BLaER1 treated with 17β-estradiol and CSF1 and Interleukin-3, amounts not matched to agents 10 nM and 100 nM (cell line): ENCODE results near the gene DUSP11.
"Not testable (repeated sequence)": the region's sequence is repeated elsewhere in the genome, so short reads cannot be mapped to it uniquely, and the experiment has no call there.

Source experiments
- H3K27ac ChIP-seq, 11 experiments: shearing (Covaris generic); formaldehyde crosslinking; 2 replicates each; pipeline ENCODE4 v1.8.1; 2022
- H3K27me3 ChIP-seq, 11 experiments: shearing (Covaris generic); formaldehyde crosslinking; 2 replicates each; pipeline ENCODE4 v1.8.1; 2022
- H3K36me3 ChIP-seq, 11 experiments: shearing (Covaris generic); formaldehyde crosslinking; 2 replicates each; pipeline ENCODE4 v1.8.1; 2022
- H3K4me1 ChIP-seq, 10 experiments: shearing (Covaris generic); formaldehyde crosslinking; 2 replicates each; pipeline ENCODE4 v1.8.1; 2022
- H3K4me2 ChIP-seq, 11 experiments: shearing (Covaris generic); formaldehyde crosslinking; 2 replicates each; pipeline ENCODE4 v1.8.1; 2022
- H3K4me3 ChIP-seq, 10 experiments: shearing (Covaris generic); formaldehyde crosslinking; 2 replicates each; pipeline ENCODE4 v1.8.1; 2022
- H3K9ac ChIP-seq, 11 experiments: shearing (Covaris generic); formaldehyde crosslinking; 2 replicates each; pipeline ENCODE4 v1.8.1; 2022
- H3K9me3 ChIP-seq, 11 experiments: shearing (Covaris generic); formaldehyde crosslinking; replicated peaks in 1 of 11; 2 replicates each; pipeline ENCODE4 v1.8.1; 2022
- H4K20me1 ChIP-seq, 11 experiments: shearing (Covaris generic); formaldehyde crosslinking; 2 replicates each; pipeline ENCODE4 v1.8.1; 2022
- Cebpa-rat ChIP-seq, 11 experiments: shearing (Covaris generic); IDR thresholded peaks; 2 replicates each; pipeline ENCODE4 v1.8.1; 2022

Gene DUSP11

GRCh38 chr2:73822991-73823390 lies 43.1 kb upstream of the DUSP11 start:
- Histone ChIP-seq H3K9me3 (no peaks in the 10 kb centered on the region), H3K27me3 (no peaks in the 10 kb centered on the region), H3K9ac (no peak overlapping the region; a peak in 1 of 22 replicates), H3K4me1 (peaks cover 7 to 16% (median 8%) of the 10 kb centered on the region in 10 experiments), H3K36me3 (no peaks in the 10 kb centered on the region), H3K27ac (no peak overlapping the region), H3K4me3 (no peak overlapping the region), H3K4me2 (no peak overlapping the region), H4K20me1 (no peaks in the 10 kb centered on the region)
- no peak for TF ChIP-seq Cebpa-rat (IDR thresholded peaks at IDR 0.05)

GRCh38 chr2:73822276-73822675 lies 42.4 kb upstream of the DUSP11 start:
- Histone ChIP-seq H3K27me3 (no peaks in the 10 kb centered on the region), H3K9me3 (no peaks in the 10 kb centered on the region), H3K4me3 (no peak overlapping the region), H3K36me3 (no peaks in the 10 kb centered on the region), H3K9ac (no peak overlapping the region; a peak in 1 of 22 replicates), H3K4me1 (peaks cover 0 to 9% (median under 1%) of the 10 kb centered on the region in 10 experiments; a peak in 13 of 20 replicates), H3K27ac (no peak overlapping the region), H4K20me1 (no peaks in the 10 kb centered on the region), H3K4me2 (peak overlapping the region in 1 of 11 experiments; percentile 39; a peak in 2 of 22 replicates)
- TF ChIP-seq Cebpa-rat (IDR thresholded peaks at IDR 0.05), result no peak

- H3K9me3 ChIP-seq, result no peaks in the 10 kb centered on the region
- H3K4me3 ChIP-seq, result no peak overlapping the region
- H3K27ac ChIP-seq, result no peak overlapping the region
- no peak for TF ChIP-seq Cebpa-rat (IDR thresholded peaks at IDR 0.05)
- no peak overlapping the region for H3K9ac ChIP-seq
- H3K4me1 ChIP-seq, result peaks cover 0 to 7% (median 0%) of the 10 kb centered on the region in 10 experiments; a peak in 2 of 20 replicates
- no peak overlapping the region for H3K4me2 ChIP-seq
- no peaks in the 10 kb centered on the region for H4K20me1 ChIP-seq
- no peaks in the 10 kb centered on the region for H3K27me3 ChIP-seq
- no peaks in the 10 kb centered on the region for H3K36me3 ChIP-seq
Observed at GRCh38 chr2:73821669-73822068, 41.8 kb upstream of the DUSP11 start.

- no peak for TF ChIP-seq Cebpa-rat (IDR thresholded peaks at IDR 0.05)
- no peaks in the 10 kb centered on the region for H4K20me1 ChIP-seq
- H3K9ac ChIP-seq, result no peak overlapping the region; a peak in 1 of 22 replicates
- no peaks in the 10 kb centered on the region for H3K36me3 ChIP-seq
- H3K4me1 ChIP-seq, result peaks cover 0 to 7% (median 0%) of the 10 kb centered on the region in 10 experiments; a peak in 2 of 20 replicates
- no peak overlapping the region for H3K27ac ChIP-seq
- H3K4me2 ChIP-seq, result no peak overlapping the region
- no peak overlapping the region for H3K4me3 ChIP-seq
- H3K27me3 ChIP-seq, result no peaks in the 10 kb centered on the region
- H3K9me3 ChIP-seq, result no peaks in the 10 kb centered on the region
Observed at GRCh38 chr2:73821227-73821626, 41.3 kb upstream of the DUSP11 start.

- H3K9ac ChIP-seq, result no peak overlapping the region
- H3K36me3 ChIP-seq, result no peaks in the 10 kb centered on the region
- no peak overlapping the region for H3K27ac ChIP-seq
Observed at GRCh38 chr2:73818296-73818695, 38.4 kb upstream of the DUSP11 start.

DNA sequence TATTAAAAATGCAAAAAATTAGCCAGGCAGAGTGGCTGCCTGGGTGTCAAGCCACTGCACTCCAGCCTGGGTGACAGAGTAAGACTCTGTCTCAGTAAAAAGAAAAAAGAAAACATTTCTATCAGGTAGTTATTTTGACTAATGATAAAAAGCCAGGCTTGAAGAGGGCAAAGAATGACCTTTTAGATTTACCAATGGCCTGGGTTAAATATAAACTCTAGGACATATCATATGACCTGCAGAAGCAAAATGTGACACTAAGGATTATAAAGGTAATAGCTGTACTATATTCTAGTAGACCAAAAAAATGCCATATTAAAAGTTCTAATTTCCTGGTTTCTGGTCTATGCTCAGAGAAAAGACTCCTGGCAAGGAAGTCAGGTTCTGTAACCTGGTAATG lies 32.7 kb upstream of the DUSP11 start:
- H3K4me2 ChIP-seq, result no peak overlapping the region
- no peak overlapping the region for H3K4me3 ChIP-seq
- H4K20me1 ChIP-seq, result no peaks in the 10 kb centered on the region
- no peaks in the 10 kb centered on the region for H3K36me3 ChIP-seq
- no peak for TF ChIP-seq Cebpa-rat (IDR thresholded peaks at IDR 0.05)
- no peaks in the 10 kb centered on the region for H3K27me3 ChIP-seq
- H3K9me3 ChIP-seq, result no peaks in the 10 kb centered on the region
- H3K27ac ChIP-seq, result no peak overlapping the region
- H3K4me1 ChIP-seq, result no peaks in the 10 kb centered on the region
- no peak overlapping the region for H3K9ac ChIP-seq

More at GRCh38 chr2:73818296-73818695, 38.4 kb upstream of the DUSP11 start:
- Histone ChIP-seq H3K9me3 (no peaks in the 10 kb centered on the region), H4K20me1 (no peaks in the 10 kb centered on the region), H3K27me3 (no peaks in the 10 kb centered on the region), H3K4me1 (peaks cover 0 to 7% (median 0%) of the 10 kb centered on the region in 10 experiments; a peak in 2 of 20 replicates), H3K4me2 (no peak overlapping the region), H3K4me3 (no peak overlapping the region)
- TF ChIP-seq Cebpa-rat (IDR thresholded peaks at IDR 0.05), result no peak

DNA sequence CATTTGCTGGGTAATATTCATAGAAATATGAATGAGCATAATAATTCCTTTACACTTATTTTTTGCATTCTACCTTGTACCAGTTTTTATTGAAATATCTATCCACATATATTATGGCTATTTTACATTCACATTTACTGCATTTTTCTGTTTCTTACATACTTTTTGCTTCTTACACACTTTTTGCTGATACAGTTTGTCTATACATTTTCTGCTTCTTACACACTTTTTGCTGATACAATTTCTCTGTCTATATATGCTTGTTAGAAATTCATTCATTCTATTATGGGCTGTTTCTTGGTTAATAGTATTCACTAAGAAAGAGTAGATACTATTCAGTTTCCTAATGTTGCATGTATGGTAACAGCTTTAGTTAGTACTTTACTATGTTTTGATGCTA lies 32.0 kb upstream of the DUSP11 start:
- H3K4me3 ChIP-seq, result no peak overlapping the region
- no peaks in the 10 kb centered on the region for H4K20me1 ChIP-seq
- no peaks in the 10 kb centered on the region for H3K9me3 ChIP-seq
- TF ChIP-seq Cebpa-rat (IDR thresholded peaks at IDR 0.05), result no peak
- H3K9ac ChIP-seq, result no peak overlapping the region
- no peaks in the 10 kb centered on the region for H3K4me1 ChIP-seq
- no peak overlapping the region for H3K4me2 ChIP-seq
- H3K27ac ChIP-seq, result no peak overlapping the region
- no peaks in the 10 kb centered on the region for H3K36me3 ChIP-seq
- H3K27me3 ChIP-seq, result no peaks in the 10 kb centered on the region

DNA sequence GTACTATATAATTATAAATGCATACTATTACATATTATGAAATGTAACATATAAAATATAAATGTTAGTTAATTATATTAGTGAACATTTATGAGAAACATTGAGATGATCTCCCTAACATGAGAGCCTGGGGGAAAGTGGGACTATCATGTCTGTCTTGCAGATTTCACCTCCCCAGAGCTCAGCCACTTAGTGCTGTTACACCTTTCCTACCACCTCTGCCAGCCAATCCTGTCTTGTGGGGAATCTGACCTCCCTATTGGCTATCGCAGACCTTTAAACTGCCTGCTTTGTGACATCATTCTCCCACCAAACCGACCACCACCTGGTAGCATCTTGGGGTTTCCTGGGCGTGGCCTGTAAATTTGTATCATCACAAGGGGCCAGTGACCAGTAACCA lies 4.0 kb upstream of the DUSP11 start, which contains the start of gene C2orf78:
TSS of gene C2orf78 (plus strand) at position 301 of the 400 bp plus-strand sequence. CDS start 127 bp downstream, outside the sequence.
- H3K4me2 ChIP-seq, H3K9me3 ChIP-seq, H3K4me3 ChIP-seq, H3K27me3 ChIP-seq, H3K4me1 ChIP-seq, H3K36me3 ChIP-seq, H3K27ac ChIP-seq, H4K20me1 ChIP-seq, H3K9ac ChIP-seq: not testable (repeated sequence)

DNA sequence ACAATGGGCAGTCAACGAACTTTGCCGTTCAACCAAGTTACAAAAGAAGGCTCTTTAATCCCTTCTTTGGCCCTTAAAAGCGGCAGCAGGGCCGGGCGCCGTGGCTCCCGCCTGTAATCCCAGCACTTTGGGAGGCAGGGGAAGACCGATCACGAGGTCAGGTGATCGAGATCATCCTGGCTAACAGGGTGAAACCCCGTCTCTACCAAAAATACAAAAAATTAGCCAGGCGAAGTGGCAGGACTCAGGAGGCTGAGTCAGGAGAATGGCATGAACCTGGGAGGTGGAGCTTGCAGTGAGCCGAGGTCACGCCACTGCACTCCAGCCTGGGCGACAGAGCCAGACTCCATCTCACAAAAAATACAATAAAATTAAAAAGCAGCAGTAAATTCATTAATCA lies 3.5 kb upstream of the DUSP11 start:
- not testable (repeated sequence) for H3K27me3 ChIP-seq, H3K9ac ChIP-seq, H3K27ac ChIP-seq, H4K20me1 ChIP-seq, H3K9me3 ChIP-seq, H3K36me3 ChIP-seq, H3K4me3 ChIP-seq, H3K4me2 ChIP-seq
- peaks cover 5 to 13% (median 7%) of the 10 kb centered on the region in 10 experiments for H3K4me1 ChIP-seq

- Histone ChIP-seq H4K20me1 (peaks cover 0 to 21% (median 0%) of the 10 kb centered on the region in 11 experiments; a peak in 9 of 22 replicates), H3K4me1 (peaks cover 11 to 27% (median 18%) of the 10 kb centered on the region in 10 experiments), H3K4me2 (peak overlapping the region; percentile 23 to 93 (median 79); a peak in 16 of 22 replicates), H3K9me3 (no peaks in the 10 kb centered on the region), H3K27me3 (no peaks in the 10 kb centered on the region), H3K4me3 (peak overlapping the region; percentile 73 to 91 (median 84)), H3K27ac (peak overlapping the region in 6 of 11 experiments; percentile 77 to 93 (median 87); a peak in 7 of 22 replicates), H3K36me3 (peaks cover 23 to 32% (median 25%) of the 10 kb centered on the region in 11 experiments), H3K9ac (peak overlapping the region; percentile 82 to 94 (median 91); a peak in 17 of 22 replicates)
- no peak for TF ChIP-seq Cebpa-rat (IDR thresholded peaks at IDR 0.05)
Observed at GRCh38 chr2:73780237-73780582, 307 bp upstream of the DUSP11 start.

DNA sequence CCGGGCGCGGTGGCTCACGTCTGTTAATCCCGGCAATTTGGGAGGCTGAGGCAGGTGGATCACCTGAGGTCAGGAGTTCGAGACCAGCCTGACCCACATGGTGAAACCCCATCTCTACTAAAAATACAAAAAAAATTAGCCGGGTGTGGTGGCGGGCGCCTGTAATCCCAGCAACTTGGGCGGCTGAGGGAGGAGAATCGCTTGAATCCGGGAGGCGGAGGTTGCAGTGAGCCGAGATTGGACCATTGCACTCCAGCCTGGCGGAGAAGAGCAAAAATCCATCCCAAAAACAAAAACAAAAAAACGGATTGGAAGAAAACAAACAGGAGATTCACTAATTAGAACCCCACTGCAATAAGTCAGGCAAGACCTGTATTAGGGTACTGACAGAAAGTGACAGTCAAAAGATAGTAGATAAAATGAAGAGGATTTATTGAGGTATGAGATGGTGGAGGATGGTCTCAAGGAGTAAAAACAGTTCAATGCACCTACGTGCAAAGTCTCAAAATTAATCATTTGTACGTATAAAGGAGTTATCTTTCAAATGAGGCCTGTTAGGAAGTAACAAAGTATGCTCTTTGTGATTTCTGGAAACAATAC lies 936 bp downstream of the DUSP11 start:
- H3K4me1 ChIP-seq, result peaks cover 11 to 27% (median 18%) of the 10 kb centered on the region in 10 experiments
- H3K27me3 ChIP-seq, H3K9me3 ChIP-seq: not testable (repeated sequence)
- H3K4me2 ChIP-seq, result peak overlapping the region; percentile 77 to 94 (median 87)
- H4K20me1 ChIP-seq, result peaks cover 0 to 21% (median 0%) of the 10 kb centered on the region in 11 experiments; a peak in 9 of 22 replicates
- H3K9ac ChIP-seq, result peak overlapping the region; percentile 82 to 94 (median 91)
- peak overlapping the region; percentile 73 to 91 (median 84) for H3K4me3 ChIP-seq
- peaks cover 35 to 45% (median 38%) of the 10 kb centered on the region in 11 experiments for H3K36me3 ChIP-seq
- peak overlapping the region; percentile 74 to 93 (median 88) for H3K27ac ChIP-seq
